NCI-H128 (cell line): ENCODE measurements around the gene IFT81.
"Not testable (repeated sequence)": the region's sequence is repeated elsewhere in the genome, so short reads cannot be mapped to it uniquely, and the experiment has no call there.

Source experiments
- DNase-seq: peaks from one replicate; lab custom pipeline; 2025; ENCODE audit not compliant: unreplicated experiment; lab: John Stamatoyannopoulos, UW

IFT81 gene

GRCh38 chr12:110245369-110245772 lies 121.2 kb downstream of the IFT81 start:
- no peak for DNase-seq

- no peak for DNase-seq
Measured at GRCh38 chr12:110246636-110247339, 122.6 kb downstream of the IFT81 start.

GRCh38 chr12:110247340-110248095 lies 123.4 kb downstream of the IFT81 start:
- DNase-seq = no peak

GRCh38 chr12:110248096-110248447 lies 123.9 kb downstream of the IFT81 start:
- no peak for DNase-seq

GRCh38 chr12:110249105-110249504 lies 124.9 kb downstream of the IFT81 start:
- no peak for DNase-seq

- DNase-seq = no peak
Measured at GRCh38 chr12:110249716-110250225, 125.6 kb downstream of the IFT81 start.

- DNase-seq = no peak
Measured at GRCh38 chr12:110251381-110251780, 127.2 kb downstream of the IFT81 start.

- no peak for DNase-seq
Measured at GRCh38 chr12:110252716-110253115, 128.6 kb downstream of the IFT81 start.

GRCh38 chr12:110253176-110253575 lies 129.0 kb downstream of the IFT81 start:
- DNase-seq = no peak

- no peak for DNase-seq
Measured at GRCh38 chr12:110254971-110255540, 130.9 kb downstream of the IFT81 start.

- DNase-seq = not testable (repeated sequence)
Measured at GRCh38 chr12:110255890-110256456, 131.8 kb downstream of the IFT81 start.

GRCh38 chr12:110256780-110257431 lies 132.7 kb downstream of the IFT81 start:
- no peak for DNase-seq

- no peak for DNase-seq
Measured at GRCh38 chr12:110258466-110258865, 134.3 kb downstream of the IFT81 start.

GRCh38 chr12:110262442-110263388 lies 138.6 kb downstream of the IFT81 start:
- DNase-seq = no peak

- no peak for DNase-seq
Measured at GRCh38 chr12:110266381-110266960, 142.3 kb downstream of the IFT81 start.

GRCh38 chr12:110266980-110267620 lies 142.9 kb downstream of the IFT81 start:
- no peak for DNase-seq
